Heart left ventricle (tissue), 13 donors: ENCODE results near the gene ABRAXAS1.

Experiments used
- CTCF ChIP-seq, 12 donors: fragments of 200-600 bp; sonication (generic) in 4 of 12; IDR thresholded peaks; one replicate each; pipeline versions ENCODE4 v1.5.0 to v1.8.0; 2018 to 2022; ENCODE audit warnings: antibody characterized with exemption in 12 of 12, mild to moderate bottlenecking in 5 of 12
- POLR2A ChIP-seq, 2 donors: fragments of 450-650 bp; IDR thresholded peaks; one replicate each; pipeline ENCODE4 v1.6.1; 2017; ENCODE audit warnings: antibody characterized with exemption in 2 of 2, mild to moderate bottlenecking in 2 of 2, moderate library complexity in 2 of 2
- donor health status: ischemic (EF 13 %, LVEDD 7.1; RV severe dilation, severe dysfunction).
- donor health status: DM: no; HTN: yes; CAD: no.
- donor health status: DM: no; HTN: no; CAD: no.
- donor health status: ischemic (EF 25% LVEDD 6.9; RV normal size, moderate dysfunction).
- donor health status: ischemic (EF 25% LVEDD 5.7; RV mildly dilated, moderate dysfunction).
- donor health status: ischemic (EF 35%, LVEDD 5.7; RV mildly dilated, moderate dysfunction).
- donor health status: nonischemic (EF 11% LVEDD 7.7; RV severe dilation, severe dysfunction).
- donor health status: DM: yes; HTN: yes; CAD: no.
- donor health status: PGD.
- donor health status: ischemic (EF 29% LVEDD 5.4; RV normal size, mild dysfunction).
- donor health status: nonischemic (EF 23%, LVEDD 6.1; RV moderate dilation, normal function).

DNA sequence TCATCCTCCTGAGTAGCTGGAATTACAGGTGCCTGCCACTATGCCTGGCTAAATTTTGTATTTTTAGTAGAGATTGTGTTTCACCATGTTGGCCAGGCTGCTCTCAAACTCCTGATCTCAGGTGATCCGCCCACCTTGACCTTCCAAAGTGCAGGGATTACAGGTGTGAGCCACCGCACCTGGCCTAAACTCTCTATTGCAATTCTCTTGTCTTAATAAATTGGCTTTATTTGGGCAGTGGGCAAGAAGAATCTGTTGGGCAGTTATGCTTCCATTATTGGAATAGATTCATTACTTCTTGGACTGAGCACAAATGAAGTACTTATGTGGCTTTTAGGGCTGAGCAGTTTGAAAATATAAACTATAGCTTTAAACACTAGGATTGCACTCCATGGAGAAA, 42.8 kb upstream of the ABRAXAS1 start:
- TF ChIP-seq CTCF (IDR thresholded peaks at IDR 0.05) (no peak), POLR2A (IDR thresholded peaks at IDR 0.05) (no peak)
